Fibroblast of the conjunctiva (primary cell): ENCODE data around the gene ANO6.
"Not testable (repeated sequence)": the region's sequence is repeated elsewhere in the genome, so short reads cannot be mapped to it uniquely, and the experiment has no call there.

ENCODE experiments used
- DNase-seq: peaks from one replicate; pipeline ENCODE4 v3.0.0-alpha.2; 2010; ENCODE audit warnings: low read depth

Gene ANO6

GRCh38 chr12:45348311-45348710, 132.4 kb downstream of the ANO6 start:
- no peak for DNase-seq

- no peak for DNase-seq
Measured at GRCh38 chr12:45348986-45349385, 133.1 kb downstream of the ANO6 start.

- DNase-seq: no peak
Measured at GRCh38 chr12:45349916-45350315, 134.0 kb downstream of the ANO6 start.

- no peak for DNase-seq
Measured at GRCh38 chr12:45350861-45351260, 135.0 kb downstream of the ANO6 start.

GRCh38 chr12:45351921-45352670, 136.2 kb downstream of the ANO6 start:
- DNase-seq: no peak

- no peak for DNase-seq
Measured at GRCh38 chr12:45353944-45354343, 138.0 kb downstream of the ANO6 start.

- DNase-seq: no peak
Measured at GRCh38 chr12:45354399-45354798, 138.5 kb downstream of the ANO6 start.

GRCh38 chr12:45355730-45356129, 139.8 kb downstream of the ANO6 start:
- no peak for DNase-seq

GRCh38 chr12:45356822-45357538, 141.1 kb downstream of the ANO6 start:
- DNase-seq: no peak

- no peak for DNase-seq
Measured at GRCh38 chr12:45357539-45358417, 141.9 kb downstream of the ANO6 start.

- DNase-seq: no peak
Measured at GRCh38 chr12:45362291-45362690, 146.4 kb downstream of the ANO6 start.

GRCh38 chr12:45363903-45364302, 148.0 kb downstream of the ANO6 start:
- DNase-seq: no peak

- peak; percentile 70 for DNase-seq
Measured at GRCh38 chr12:45368841-45369489, 153.1 kb downstream of the ANO6 start.

GRCh38 chr12:45377815-45378214, 161.9 kb downstream of the ANO6 start:
- no peak for DNase-seq

GRCh38 chr12:45379261-45379660, 163.4 kb downstream of the ANO6 start:
- DNase-seq: no peak

GRCh38 chr12:45381351-45381750, 165.5 kb downstream of the ANO6 start:
- no peak for DNase-seq

GRCh38 chr12:45388545-45388944, 172.7 kb downstream of the ANO6 start:
- peak; percentile 34 for DNase-seq

- no peak for DNase-seq
Measured at GRCh38 chr12:45389426-45389825, 173.5 kb downstream of the ANO6 start.

- not testable (repeated sequence) for DNase-seq
Measured at GRCh38 chr12:45397499-45397898, 181.6 kb downstream of the ANO6 start.

- no peak for DNase-seq
Measured at GRCh38 chr12:45398552-45398951, 182.7 kb downstream of the ANO6 start.

- no peak for DNase-seq
Measured at GRCh38 chr12:45400991-45401390, 185.1 kb downstream of the ANO6 start.

GRCh38 chr12:45402288-45402687, 186.4 kb downstream of the ANO6 start:
- DNase-seq: no peak
